Mesendoderm (in vitro differentiated cells): Measurements from ENCODE around the gene IFNA4.

ENCODE experiments used
- DNase-seq: peaks from one replicate; pipeline ENCODE4 v3.0.0; 2013
- H2AK5ac ChIP-seq: 2 replicates; pipeline ENCODE4 v1.6.1; 2013; ENCODE audit warnings: low read length, inconsistent platforms
- H2BK120ac ChIP-seq: 2 replicates; pipeline ENCODE4 v1.6.1; 2013; ENCODE audit warnings: low read depth, mild to moderate bottlenecking, low read length, moderate library complexity, mixed read lengths
- H2BK15ac ChIP-seq: replicated peaks from 2 replicates; pipeline ENCODE4 v1.6.1; 2013; ENCODE audit warnings: low read depth, mild to moderate bottlenecking, moderate library complexity
- H2BK5ac ChIP-seq: 2 replicates; pipeline ENCODE4 v1.6.1; 2013; ENCODE audit warnings: low read length, inconsistent platforms
- H3K18ac ChIP-seq: 2 replicates; pipeline ENCODE4 v1.6.1; 2013; ENCODE audit warnings: mild to moderate bottlenecking, low read length, mixed read lengths
- H3K23ac ChIP-seq: one replicate; pipeline ENCODE4 v1.6.1; 2013; ENCODE audit warnings: low read length
- H3K27ac ChIP-seq: 2 replicates; pipeline ENCODE4 v1.5.1; 2013; ENCODE audit warnings: low read depth, mild to moderate bottlenecking, inconsistent platforms, low read length, moderate library complexity
- H3K27me3 ChIP-seq: 2 replicates; pipeline ENCODE4 v1.6.1; 2013; ENCODE audit warnings: low read length, control low read depth, mild to moderate bottlenecking, inconsistent platforms; ENCODE audit not compliant: insufficient read depth, poor library complexity
- H3K36me3 ChIP-seq: 2 replicates; pipeline ENCODE4 v1.6.1; 2013; ENCODE audit warnings: low read length, inconsistent platforms; ENCODE audit not compliant: control insufficient read depth, insufficient read depth
- H3K4ac ChIP-seq: one replicate; pipeline ENCODE4 v1.6.1; 2013; ENCODE audit warnings: low read depth, mild to moderate bottlenecking, low read length, moderate library complexity
- H3K4me1 ChIP-seq: 2 replicates; pipeline ENCODE4 v1.6.1; 2013; ENCODE audit warnings: low read depth, low read length, inconsistent platforms; ENCODE audit not compliant: control insufficient read depth
- H3K4me2 ChIP-seq: 2 replicates; pipeline ENCODE4 v1.6.1; 2013; ENCODE audit warnings: low read length
- H3K4me3 ChIP-seq: 2 replicates; pipeline ENCODE4 v1.5.1; 2013; ENCODE audit warnings: mild to moderate bottlenecking, low read length
- H3K56ac ChIP-seq: one replicate; pipeline ENCODE4 v1.6.1; 2013; ENCODE audit warnings: low read length
- H3K79me1 ChIP-seq: 2 replicates; pipeline ENCODE4 v1.6.1; 2013; ENCODE audit warnings: low read length, inconsistent platforms
- H3K79me2 ChIP-seq: 2 replicates; pipeline ENCODE4 v1.6.1; 2013; ENCODE audit warnings: mild to moderate bottlenecking, low read length; ENCODE audit not compliant: control insufficient read depth, insufficient read depth
- H3K9ac ChIP-seq: 2 replicates; pipeline ENCODE4 v1.6.1; 2013; ENCODE audit warnings: low read length, inconsistent platforms
- H4K5ac ChIP-seq: one replicate; pipeline ENCODE4 v1.6.1; 2013; ENCODE audit warnings: low read length
- H4K8ac ChIP-seq: one replicate; pipeline ENCODE4 v1.6.1; 2013; ENCODE audit warnings: low read depth, mild to moderate bottlenecking, control low read depth, low read length, moderate library complexity
- WGBS: extraction: QIAGEN DNeasy Blood & Tissue Kit; methylation state at CpG from one replicate; pipeline ENCODE4 v1.1.7; 2013; ENCODE audit warnings: low lambda C conversion rate, missing lambda C conversion rate; ENCODE audit not compliant: insufficient coverage; ENCODE audit errors: extremely low coverage; 5-methylcytosine and 5-hydroxymethylcytosine counted together

The IFNA4 gene

GRCh38 chr9:21165516-21165915, 21.9 kb downstream of the IFNA4 start:
- Histone ChIP-seq H3K23ac (no peak overlapping the region), H3K27ac (no peak overlapping the region), H3K9ac (no peak overlapping the region), H3K4me1 (no peaks in the 10 kb centered on the region), H2BK5ac (no peak overlapping the region), H3K27me3 (no peaks in the 10 kb centered on the region), H3K79me2 (no peaks in the 10 kb centered on the region), H3K4me3 (no peak overlapping the region), H3K4ac (no peak overlapping the region), H3K56ac (no peak overlapping the region), H3K36me3 (no peaks in the 10 kb centered on the region), H2BK15ac (no peak overlapping the region), H3K4me2 (no peak overlapping the region), H2AK5ac (no peak overlapping the region), H3K79me1 (no peaks in the 10 kb centered on the region), H4K5ac (no peak overlapping the region), H4K8ac (no peak overlapping the region), H3K18ac (no peak overlapping the region), H2BK120ac (no peak overlapping the region)
- WGBS, result no CpG with 5 or more reads among the region's 1 CpG
- DNase-seq, result no peak

- DNase-seq, result peak; percentile 10
- H3K9ac ChIP-seq, result no peak overlapping the region
- no peak overlapping the region for H4K5ac ChIP-seq
- no peak overlapping the region for H3K4ac ChIP-seq
- H4K8ac ChIP-seq, result no peak overlapping the region
- H3K36me3 ChIP-seq, result no peaks in the 10 kb centered on the region
- H3K79me1 ChIP-seq, result no peaks in the 10 kb centered on the region
- H3K79me2 ChIP-seq, result no peaks in the 10 kb centered on the region
- no peak overlapping the region for H3K56ac ChIP-seq
- no peaks in the 10 kb centered on the region for H3K4me1 ChIP-seq
- no peaks in the 10 kb centered on the region for H3K27me3 ChIP-seq
- WGBS, result no CpG with 5 or more reads among the region's 1 CpG
- no peak overlapping the region for H3K4me2 ChIP-seq
- no peak overlapping the region for H2BK5ac ChIP-seq
- no peak overlapping the region for H2AK5ac ChIP-seq
- H3K4me3 ChIP-seq, result no peak overlapping the region
- H2BK15ac ChIP-seq, result no peak overlapping the region
- no peak overlapping the region for H3K18ac ChIP-seq
- no peak overlapping the region for H3K27ac ChIP-seq
- no peak overlapping the region for H2BK120ac ChIP-seq
- H3K23ac ChIP-seq, result no peak overlapping the region
Measured at GRCh38 chr9:21160178-21160577, 27.2 kb downstream of the IFNA4 start.

- no peak overlapping the region for H3K9ac ChIP-seq
- DNase-seq, result no peak
- H2BK5ac ChIP-seq, result no peak overlapping the region
- no peak overlapping the region for H3K4me2 ChIP-seq
- no peaks in the 10 kb centered on the region for H3K36me3 ChIP-seq
- H2BK120ac ChIP-seq, result no peak overlapping the region
- no peak overlapping the region for H3K56ac ChIP-seq
- no peaks in the 10 kb centered on the region for H3K27me3 ChIP-seq
- no peak overlapping the region for H2AK5ac ChIP-seq
- H3K4me3 ChIP-seq, result no peak overlapping the region
- H4K8ac ChIP-seq, result no peak overlapping the region
- no peak overlapping the region for H3K4ac ChIP-seq
- no peaks in the 10 kb centered on the region for H3K79me2 ChIP-seq
- no peaks in the 10 kb centered on the region for H3K79me1 ChIP-seq
- WGBS, result no CpG with 5 or more reads among the region's 2 CpGs
- no peak overlapping the region for H4K5ac ChIP-seq
- H3K18ac ChIP-seq, result no peak overlapping the region
- no peak overlapping the region for H2BK15ac ChIP-seq
- no peaks in the 10 kb centered on the region for H3K4me1 ChIP-seq
- H3K23ac ChIP-seq, result no peak overlapping the region
- no peak overlapping the region for H3K27ac ChIP-seq
Measured at GRCh38 chr9:21155501-21155900, 31.9 kb downstream of the IFNA4 start.

- Histone ChIP-seq H4K5ac (no peak overlapping the region), H2BK5ac (no peak overlapping the region), H3K56ac (no peak overlapping the region), H3K23ac (no peak overlapping the region), H3K79me2 (no peaks in the 10 kb centered on the region), H2BK15ac (no peak overlapping the region), H3K27ac (no peak overlapping the region), H3K27me3 (no peaks in the 10 kb centered on the region), H3K18ac (no peak overlapping the region), H3K9ac (no peak overlapping the region), H3K4ac (no peak overlapping the region), H3K36me3 (no peaks in the 10 kb centered on the region), H3K79me1 (no peaks in the 10 kb centered on the region), H2BK120ac (peak overlapping the region; percentile 21), H3K4me2 (no peak overlapping the region), H3K4me3 (no peak overlapping the region), H3K4me1 (no peaks in the 10 kb centered on the region), H2AK5ac (no peak overlapping the region), H4K8ac (no peak overlapping the region)
- no CpG with 5 or more reads among the region's 3 CpGs for WGBS
- peak; percentile 77 for DNase-seq
Measured at GRCh38 chr9:21154018-21154608, 33.3 kb downstream of the IFNA4 start.

- Histone ChIP-seq H2AK5ac (no peak overlapping the region), H3K23ac (no peak overlapping the region), H3K79me2 (no peaks in the 10 kb centered on the region), H3K4ac (no peak overlapping the region), H3K4me3 (no peak overlapping the region), H3K27ac (no peak overlapping the region), H3K9ac (no peak overlapping the region), H3K4me2 (no peak overlapping the region), H3K4me1 (no peaks in the 10 kb centered on the region), H3K36me3 (no peaks in the 10 kb centered on the region), H3K79me1 (no peaks in the 10 kb centered on the region), H3K18ac (no peak overlapping the region), H3K27me3 (no peaks in the 10 kb centered on the region), H3K56ac (no peak overlapping the region), H2BK120ac (no peak overlapping the region), H2BK15ac (no peak overlapping the region), H4K5ac (no peak overlapping the region), H4K8ac (no peak overlapping the region), H2BK5ac (no peak overlapping the region)
- no CpG with 5 or more reads among the region's 3 CpGs for WGBS
- DNase-seq, result peak; percentile 60
Measured at GRCh38 chr9:21153336-21154017, 33.9 kb downstream of the IFNA4 start.

- no peak overlapping the region for H3K9ac ChIP-seq
- H3K4ac ChIP-seq, result no peak overlapping the region
- H2BK5ac ChIP-seq, result no peak overlapping the region
- no peak for DNase-seq
- H3K23ac ChIP-seq, result no peak overlapping the region
- H2AK5ac ChIP-seq, result no peak overlapping the region
- no peak overlapping the region for H3K27ac ChIP-seq
- H4K5ac ChIP-seq, result no peak overlapping the region
- H3K56ac ChIP-seq, result no peak overlapping the region
- no peak overlapping the region for H2BK120ac ChIP-seq
- H3K79me2 ChIP-seq, result no peaks in the 10 kb centered on the region
- H3K18ac ChIP-seq, result no peak overlapping the region
- H4K8ac ChIP-seq, result no peak overlapping the region
- no peak overlapping the region for H3K4me3 ChIP-seq
- H3K4me1 ChIP-seq, result no peaks in the 10 kb centered on the region
- H3K36me3 ChIP-seq, result no peaks in the 10 kb centered on the region
- WGBS, result no CpG with 5 or more reads among the region's 1 CpG
- no peaks in the 10 kb centered on the region for H3K27me3 ChIP-seq
- no peaks in the 10 kb centered on the region for H3K79me1 ChIP-seq
- H3K4me2 ChIP-seq, result no peak overlapping the region
- H2BK15ac ChIP-seq, result no peak overlapping the region
Measured at GRCh38 chr9:21144603-21145002, 42.8 kb downstream of the IFNA4 start.
